Measurements from ENCODE around the gene FYCO1.

DNA sequence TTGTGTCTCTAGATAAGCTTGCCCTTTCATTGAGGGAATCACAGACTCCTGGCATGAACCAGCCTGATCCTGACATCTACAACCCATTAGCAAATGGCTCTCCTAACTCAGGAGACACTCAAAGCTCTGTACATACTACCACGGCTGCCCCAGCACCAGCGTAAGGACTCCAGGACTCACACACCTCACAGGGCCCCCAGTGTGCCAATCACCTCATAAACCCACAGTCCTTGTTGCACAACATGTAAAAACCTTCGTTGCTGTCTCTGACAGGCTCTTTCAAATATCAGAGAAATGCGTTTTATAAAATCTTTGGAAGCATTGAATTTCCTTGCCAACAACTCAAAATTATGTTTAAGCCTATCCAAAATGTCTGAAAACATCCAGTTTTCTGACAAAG lies 7.3 kb downstream of the FYCO1 start:
- TF ChIP-seq, protein P1, sequence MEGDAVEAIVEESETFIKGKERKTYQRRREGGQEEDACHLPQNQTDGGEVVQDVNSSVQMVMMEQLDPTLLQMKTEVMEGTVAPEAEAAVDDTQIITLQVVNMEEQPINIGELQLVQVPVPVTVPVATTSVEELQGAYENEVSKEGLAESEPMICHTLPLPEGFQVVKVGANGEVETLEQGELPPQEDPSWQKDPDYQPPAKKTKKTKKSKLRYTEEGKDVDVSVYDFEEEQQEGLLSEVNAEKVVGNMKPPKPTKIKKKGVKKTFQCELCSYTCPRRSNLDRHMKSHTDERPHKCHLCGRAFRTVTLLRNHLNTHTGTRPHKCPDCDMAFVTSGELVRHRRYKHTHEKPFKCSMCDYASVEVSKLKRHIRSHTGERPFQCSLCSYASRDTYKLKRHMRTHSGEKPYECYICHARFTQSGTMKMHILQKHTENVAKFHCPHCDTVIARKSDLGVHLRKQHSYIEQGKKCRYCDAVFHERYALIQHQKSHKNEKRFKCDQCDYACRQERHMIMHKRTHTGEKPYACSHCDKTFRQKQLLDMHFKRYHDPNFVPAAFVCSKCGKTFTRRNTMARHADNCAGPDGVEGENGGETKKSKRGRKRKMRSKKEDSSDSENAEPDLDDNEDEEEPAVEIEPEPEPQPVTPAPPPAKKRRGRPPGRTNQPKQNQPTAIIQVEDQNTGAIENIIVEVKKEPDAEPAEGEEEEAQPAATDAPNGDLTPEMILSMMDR (IDR thresholded peaks at IDR 0.05) = no peak
- no peak for TF ChIP-seq POLR2A (IDR thresholded peaks at IDR 0.05)

Measured in thyroid gland (tissue), 4 donors.